Fibroblast of peridontal ligament (primary cell): ENCODE measurements around the gene PTGES2.
A peak's percentile ranks its signal among the peaks of the same experiment; 100 is the strongest.
"Not testable (repeated sequence)": the region's sequence is repeated elsewhere in the genome, so short reads cannot be mapped to it uniquely, and the experiment has no call there.

Experiments
- DNase-seq: peaks from one replicate; pipeline ENCODE4 v3.0.0-alpha.2; 2010; ENCODE audit errors: extremely low read depth

The PTGES2 gene

DNA sequence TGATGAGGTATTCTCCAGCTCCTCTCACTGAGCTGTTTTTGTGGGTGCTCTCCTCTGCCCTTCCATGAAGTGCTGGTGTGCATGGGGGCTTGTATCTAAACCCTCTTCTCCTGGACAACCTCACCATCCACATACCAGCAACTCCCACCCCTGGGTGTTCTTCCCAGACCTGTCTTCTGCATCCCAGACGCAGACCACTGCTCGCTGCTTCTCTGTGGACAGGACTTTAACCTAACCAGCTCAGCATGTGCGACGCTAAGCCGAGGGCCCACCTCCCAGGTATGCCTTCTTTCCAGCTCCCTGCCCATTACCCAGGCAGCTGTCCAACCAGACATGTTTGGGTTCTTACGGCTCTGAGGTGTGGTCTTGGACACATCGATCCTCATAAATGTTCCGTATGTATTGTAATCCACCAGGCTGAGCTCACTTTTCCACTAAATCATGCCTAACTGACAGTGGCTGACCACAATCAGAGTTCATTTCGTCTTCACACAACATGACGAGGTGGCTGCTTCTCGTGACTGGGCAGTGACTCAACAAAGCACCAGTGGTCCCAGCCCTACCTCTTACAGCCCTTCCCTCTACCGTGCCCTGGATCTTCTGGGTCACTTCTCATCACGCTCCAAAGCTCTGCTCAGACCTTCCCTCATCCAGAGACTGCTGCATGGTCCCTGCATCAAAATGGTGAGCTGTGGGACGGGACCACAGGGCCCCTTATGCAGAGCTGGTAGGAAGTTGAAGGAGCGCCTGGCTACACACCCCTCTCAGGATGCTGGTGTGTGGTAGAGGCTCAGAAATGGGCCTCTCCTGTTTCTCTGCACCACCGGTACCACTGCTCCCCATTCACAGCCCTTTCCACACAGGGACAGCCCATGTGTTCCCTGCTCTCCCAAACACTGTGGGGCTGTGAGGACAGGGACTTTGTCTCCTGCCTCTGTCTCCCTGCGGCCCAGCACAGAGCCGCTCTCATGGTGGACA lies 9.6 kb upstream of the PTGES2 start:
- peak; percentile 45 for DNase-seq

DNA sequence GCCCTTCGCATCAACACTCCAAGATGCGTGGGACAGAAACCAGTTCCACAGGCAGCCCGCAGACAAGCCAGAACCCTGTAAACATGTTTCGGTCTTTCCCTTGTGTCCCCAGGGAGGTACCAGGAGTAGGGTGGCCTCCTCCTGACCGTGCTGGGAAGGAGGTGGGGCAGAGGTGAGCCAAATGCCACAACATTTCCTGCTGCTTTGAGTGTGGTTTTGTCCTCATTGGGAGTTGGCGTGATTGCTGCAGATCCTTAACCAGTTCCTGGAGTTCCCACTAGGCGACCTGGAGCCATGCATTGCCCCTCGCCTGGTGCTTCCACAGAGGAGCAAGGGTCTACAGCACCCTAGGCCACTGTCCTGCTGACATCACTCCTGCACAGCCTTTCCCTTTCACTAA lies 8.0 kb upstream of the PTGES2 start:
- DNase-seq = not testable (repeated sequence)

DNA sequence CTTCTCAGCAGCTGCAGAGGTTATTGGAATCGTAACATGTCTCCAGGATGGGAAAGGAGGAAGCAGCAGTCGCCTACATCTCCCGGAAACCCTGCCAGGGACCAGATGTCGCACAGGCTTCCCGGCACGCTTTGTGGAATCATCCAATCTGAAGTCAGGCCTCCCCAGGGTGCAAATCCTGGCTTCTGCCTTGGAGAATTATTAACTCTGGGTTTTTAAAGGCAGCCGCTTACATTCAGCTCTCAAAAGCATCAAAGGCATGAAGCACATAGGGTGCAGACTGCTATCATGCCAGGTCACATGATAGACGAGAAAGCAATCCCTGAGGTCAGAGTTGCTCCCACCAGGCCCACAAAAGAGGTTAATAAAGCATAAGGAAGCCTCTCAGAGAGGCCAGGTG lies 4.6 kb upstream of the PTGES2 start:
- not testable (repeated sequence) for DNase-seq

DNA sequence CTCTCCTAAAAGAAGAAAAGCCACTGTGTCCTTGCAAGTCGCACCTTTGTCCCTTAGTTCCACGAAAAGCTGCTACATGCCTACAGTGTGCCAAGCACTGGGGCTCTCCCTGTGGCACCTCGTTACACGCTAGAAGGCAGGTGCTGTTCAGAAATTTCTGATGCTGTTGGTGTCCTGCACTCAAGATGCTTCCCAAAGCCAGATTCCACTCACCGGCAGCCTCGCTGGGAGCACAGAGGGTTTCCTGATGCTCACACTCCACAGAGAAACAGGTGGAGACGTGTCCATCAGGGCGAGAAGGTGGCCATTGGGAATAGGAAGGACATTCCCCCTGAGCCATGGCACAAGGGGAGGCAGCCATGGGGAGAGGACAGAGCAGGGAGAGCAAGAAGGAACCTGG lies 3.8 kb upstream of the PTGES2 start:
- not testable (repeated sequence) for DNase-seq

DNA sequence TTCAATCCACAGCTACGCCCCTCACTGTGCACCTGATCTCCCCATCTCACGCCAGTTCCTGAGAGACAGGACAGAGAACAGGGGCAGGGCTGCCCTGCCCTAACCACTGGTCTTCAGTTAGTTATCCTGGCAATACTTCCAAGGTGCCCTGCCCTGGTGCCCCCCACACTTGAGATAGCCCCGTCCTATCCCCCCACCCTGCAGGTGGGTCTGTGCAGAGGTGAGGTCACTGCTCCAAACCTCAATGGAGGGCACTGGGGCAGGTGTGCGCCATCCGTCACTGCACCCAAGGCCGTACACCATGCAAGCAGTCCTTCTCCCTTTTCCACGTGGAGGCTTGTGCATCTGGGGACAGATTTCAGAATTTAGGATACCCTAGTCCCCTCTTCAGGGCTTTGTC lies 3.1 kb upstream of the PTGES2 start:
- DNase-seq = not testable (repeated sequence)

DNA sequence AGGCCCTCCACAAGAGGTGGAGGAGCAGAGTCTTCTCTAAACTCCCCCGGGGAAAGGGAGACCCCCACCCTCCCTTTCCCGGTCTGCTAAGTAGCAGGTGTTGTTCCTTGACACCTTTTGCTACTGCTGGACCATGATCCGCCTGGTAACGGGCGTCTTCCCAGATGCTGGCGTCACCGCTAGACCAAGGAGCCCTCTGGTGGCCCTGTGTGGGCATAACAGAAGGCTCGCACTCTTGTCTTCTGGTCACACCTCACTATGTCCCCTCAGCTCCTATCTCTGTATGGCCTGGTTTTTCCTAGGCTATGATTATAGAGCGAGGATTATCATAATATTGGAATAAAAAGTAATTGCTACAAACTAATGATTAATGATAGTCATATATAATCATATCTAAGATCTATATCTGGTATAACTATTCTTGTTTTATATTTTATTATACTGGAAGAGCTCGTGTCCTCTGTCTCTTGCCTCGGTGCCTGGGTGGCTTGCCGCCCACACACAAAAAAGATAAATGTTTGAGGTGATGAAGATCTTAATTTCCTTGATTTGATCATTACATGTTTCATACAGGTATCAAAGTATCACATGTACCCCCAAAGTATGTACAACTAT lies 2.6 kb upstream of the PTGES2 start:
- not testable (repeated sequence) for DNase-seq

DNA sequence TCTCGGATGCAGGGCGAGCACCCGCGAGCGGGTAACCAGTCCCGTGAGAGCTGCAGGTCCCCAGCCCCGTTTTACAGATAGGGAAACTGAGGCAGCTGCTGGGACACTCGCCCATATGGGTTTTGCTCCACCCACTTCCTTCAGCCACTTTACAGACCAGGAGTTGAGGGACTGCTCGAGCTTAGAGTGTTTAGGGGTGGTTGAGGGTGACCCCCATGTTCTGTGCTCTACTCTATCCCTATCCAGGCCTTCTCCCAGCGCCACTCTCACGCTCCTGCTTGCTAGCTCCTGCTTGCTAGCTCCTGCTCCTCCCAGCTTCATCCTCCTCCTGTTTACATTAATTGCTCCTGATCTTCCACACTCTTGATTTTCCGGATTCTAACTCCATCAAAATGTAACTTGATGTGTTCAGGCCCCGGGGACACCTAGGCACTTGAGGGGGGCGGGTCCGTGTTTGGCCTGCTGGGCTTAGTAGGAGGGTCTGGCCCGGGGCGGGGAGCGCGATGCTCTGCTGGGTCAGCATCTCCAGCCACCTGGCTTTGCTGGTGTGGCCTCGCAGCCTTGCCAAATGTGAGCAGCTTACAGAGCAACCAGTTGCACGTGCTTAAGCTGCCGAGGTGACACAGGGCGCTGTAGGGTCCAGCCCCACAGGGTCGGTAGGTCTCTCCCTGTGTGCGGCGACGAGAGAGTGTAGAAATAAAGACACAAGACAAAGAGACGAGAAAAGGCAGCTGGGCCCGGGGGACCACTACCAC lies 1.5 kb upstream of the PTGES2 start:
- DNase-seq = no peak

DNA sequence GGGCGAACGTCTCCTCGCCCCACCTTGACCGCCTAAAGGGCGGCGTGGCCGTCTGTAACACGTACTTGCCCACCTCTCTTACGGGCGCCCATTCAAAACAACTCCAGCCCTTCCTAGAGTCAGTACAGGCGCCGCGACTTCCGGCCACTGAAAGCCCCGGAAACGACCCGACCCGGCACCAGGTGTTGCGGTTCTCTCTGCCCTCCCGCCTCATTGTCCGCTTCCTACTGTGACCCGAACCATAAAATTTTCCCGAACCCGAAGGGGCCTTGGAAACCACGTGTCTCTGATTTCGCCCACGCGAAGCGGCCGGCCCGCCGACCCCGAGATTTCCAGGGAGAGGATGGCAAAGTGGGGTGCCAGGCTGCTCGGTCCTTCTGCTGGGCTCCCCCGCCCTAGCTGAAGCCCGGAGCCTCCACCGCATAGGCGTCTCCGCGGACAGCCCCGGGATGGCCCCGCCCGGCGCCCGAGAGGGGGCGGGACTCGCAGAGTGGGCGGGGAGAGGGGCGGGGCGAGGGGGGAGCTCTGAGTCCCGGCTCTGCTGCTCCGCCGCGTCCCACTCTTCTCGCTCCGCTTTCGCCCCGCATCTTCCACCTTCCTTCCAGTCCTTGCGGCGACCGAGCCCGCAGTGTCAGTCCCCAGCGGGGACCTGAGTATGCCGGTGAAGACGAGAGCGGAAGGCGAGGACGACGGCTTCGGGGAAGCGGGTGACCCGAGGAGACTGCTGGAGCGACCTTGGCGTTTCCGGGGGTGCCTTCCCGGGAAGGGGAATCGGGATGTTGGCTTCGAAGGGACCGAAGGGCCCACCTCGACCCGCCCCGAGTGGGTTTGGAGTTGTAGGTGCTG lies 684 bp upstream of the PTGES2 start:
- DNase-seq = peak; percentile 89

DNA sequence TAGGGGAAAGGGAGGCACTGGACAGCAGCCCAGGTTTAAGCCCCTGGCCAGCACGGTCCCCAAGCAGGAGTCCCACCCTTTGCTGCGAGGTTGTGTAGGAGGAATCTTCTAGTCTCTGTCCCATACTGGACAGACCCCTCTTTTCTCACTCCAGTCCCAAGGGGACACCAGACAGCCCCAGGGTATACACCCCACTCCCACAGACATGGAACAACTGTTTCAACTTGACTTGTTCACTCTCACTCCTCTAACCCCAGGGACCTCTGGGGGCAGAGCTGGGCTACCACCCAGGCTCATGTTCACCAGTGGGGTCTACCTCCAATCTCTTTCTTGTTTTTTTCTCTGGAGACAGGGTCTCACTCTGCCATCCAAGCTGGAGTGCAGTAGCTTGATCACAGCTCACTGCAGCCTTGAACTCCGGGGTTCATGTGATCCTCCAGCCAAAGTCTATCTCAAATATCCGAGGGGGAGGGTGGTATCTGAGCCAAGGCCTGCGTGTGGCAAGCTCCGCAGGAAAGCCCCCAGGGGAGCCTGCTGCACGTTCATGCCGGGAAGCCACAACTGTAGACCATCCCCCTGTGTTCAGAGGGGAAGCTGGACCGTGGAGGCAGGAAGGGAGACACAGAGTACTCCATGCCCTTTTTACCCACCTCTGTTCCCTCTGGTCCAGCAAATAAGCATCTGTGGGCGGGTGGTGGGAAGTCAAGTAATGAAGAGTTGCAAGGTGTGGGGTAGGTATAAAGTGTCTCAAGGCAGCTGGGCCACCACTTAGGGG lies 1.8 kb downstream of the PTGES2 start:
- DNase-seq = peak; percentile 23

DNA sequence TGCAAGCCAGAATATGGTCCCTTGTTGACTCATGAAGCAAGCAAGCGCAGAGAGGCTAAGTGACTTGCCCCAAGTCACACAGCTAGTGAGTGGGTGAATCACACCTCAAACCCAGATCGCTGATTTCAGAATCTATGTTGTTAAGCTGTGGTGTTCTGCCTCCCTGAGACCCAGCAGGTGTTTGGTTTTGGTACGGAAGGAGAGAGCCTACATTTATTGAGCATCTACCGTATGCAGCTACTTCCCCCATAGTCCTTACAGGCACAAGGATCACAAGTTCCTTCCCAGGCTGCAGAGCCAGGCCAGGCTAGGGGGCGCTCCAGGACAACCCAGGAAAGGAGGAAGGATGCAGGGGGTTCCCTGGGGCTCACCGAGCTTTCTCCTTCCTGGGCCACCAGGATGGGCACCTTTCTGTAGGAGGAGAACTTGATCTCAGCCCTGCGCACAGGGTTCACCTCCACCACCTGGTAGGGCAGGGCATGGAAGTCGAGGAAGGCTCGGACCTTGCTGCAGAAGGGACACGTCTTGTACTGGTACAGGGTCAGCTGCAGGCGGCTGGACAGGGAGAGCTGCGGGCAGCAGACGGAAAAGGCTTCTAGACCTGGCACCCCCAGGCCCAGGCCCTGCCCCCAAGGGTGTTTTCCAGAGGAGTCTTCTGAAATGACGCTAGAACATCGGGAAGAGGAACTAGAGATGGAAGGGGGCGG lies 2.5 kb downstream of the PTGES2 start:
- DNase-seq = peak; percentile 37

DNA sequence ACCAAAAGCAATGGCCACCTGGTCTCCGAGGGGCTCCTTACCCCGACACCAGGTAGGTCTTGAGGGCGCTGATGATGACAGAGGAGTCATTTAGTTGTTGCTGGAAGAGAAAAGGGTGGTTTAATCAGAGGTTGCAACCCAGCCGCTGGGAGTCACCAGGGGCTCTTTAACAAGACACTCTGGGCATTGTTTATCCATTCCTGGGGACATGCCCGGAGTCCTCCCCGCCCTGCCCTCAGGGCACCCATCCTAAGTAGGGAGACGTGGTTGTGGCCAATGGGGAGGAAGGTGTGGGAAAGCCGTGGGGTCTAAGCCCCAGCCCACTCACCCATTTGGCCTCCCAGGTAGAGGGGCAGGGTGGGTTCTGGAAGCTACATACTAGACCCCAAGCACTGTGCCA lies 3.1 kb downstream of the PTGES2 start:
- DNase-seq = no peak

DNA sequence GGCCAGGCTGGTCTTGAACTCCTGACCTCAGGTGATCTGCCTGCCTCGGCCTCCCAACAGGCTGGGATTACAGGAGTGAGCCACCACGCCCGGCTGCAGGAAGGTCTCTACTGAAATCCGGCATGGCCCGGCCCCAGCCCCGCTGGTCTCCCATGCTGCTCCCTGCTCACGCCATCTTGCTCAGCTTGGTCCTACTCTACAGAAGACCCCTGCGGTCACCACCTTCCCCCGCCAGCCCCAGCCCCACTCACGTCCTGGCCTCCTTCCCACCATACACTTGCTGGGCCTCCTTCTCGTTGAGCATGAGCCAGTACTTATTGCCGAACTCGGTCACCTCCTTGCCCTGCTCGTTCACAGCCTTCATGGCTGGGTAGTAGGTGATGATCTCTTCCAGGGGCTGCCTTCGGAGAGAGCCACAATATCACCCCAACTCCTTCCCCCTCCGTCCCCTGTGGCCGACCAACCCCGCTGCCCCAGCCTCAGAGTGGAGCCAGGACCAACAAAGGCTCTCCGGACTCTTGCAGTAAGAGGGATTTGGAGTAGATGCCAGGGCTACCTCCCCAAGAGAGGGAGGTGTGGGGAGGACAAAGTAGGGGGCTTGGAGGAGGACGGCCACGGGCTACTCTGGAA lies 4.0 kb downstream of the PTGES2 start:
- no peak for DNase-seq

DNA sequence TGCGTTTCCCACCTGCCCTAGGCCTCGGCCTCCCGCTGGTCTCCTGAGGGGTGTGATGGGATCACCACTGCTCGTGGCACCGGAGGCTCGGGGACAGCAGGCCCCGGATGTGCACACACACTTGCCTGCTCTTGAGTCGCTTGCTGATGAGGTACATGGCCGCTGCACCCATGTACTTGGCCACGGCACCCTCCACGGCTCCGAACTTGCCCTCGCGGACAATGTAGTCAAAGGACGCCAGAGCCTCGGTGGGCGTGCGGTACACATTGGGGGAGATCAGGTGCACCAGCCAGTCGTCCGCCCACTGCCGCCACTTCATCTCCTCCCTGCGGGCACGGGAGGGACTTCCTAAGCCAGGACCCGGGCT lies 4.7 kb downstream of the PTGES2 start:
- DNase-seq = no peak

DNA sequence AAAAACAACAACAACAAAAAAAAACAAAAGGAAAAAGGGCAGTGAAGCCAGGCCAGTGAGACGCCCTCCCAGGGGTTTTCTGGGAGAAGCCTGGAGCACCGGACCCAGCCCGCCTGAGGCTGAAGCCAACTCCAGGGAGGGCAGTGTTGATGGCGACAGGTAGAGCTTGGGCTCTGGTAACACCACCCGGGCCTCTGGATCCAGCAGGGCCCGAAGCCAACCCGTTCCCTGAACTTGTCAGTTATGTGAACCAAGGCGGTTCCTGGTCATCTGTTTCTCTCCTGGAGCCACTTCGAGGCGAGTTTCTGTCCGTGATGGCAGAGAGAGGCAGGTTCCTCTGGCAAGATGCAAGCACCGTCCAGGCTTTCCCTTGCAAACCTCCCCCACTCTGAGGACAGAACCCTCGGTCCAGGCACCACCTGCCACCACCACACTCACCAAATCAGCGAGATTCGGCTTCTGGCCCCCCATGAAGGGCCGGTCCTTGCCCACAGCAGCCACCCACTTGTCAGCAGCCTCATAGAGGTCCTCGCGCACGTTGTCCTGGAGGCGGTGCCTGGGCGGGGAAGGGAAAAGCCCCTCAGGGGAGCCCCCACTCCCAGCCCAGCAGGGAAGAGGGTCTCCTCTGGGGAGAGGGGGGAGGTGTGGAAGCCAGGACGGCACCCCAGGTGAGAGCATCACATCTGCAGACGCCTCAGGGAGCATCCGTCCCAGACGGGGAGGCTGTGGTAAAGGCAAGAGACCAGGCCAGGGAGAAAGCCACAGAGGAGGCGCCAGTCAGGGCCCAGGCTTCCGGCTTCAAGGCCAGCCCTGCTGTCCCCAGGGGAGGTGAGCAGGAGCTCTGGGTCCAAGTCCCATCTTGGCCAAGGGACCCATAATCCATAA lies 5.4 kb downstream of the PTGES2 start:
- no peak for DNase-seq

DNA sequence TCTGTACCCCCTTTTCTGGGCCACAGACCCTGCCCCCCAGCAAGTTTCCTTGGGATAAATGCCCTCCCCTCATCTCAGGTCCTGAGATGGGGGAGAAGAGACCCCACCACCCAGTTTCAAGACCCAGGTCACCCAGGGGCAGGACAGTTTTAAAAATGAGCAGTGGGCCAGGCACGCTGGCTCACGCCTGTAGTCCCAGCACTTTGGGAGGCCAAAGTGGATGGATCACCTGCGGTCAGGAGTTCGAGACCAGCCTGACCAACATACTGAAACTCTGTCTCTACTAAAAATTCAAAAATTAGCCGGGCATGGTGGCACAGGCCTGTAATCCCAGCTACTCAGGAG lies 6.1 kb downstream of the PTGES2 start:
- DNase-seq = no peak

DNA sequence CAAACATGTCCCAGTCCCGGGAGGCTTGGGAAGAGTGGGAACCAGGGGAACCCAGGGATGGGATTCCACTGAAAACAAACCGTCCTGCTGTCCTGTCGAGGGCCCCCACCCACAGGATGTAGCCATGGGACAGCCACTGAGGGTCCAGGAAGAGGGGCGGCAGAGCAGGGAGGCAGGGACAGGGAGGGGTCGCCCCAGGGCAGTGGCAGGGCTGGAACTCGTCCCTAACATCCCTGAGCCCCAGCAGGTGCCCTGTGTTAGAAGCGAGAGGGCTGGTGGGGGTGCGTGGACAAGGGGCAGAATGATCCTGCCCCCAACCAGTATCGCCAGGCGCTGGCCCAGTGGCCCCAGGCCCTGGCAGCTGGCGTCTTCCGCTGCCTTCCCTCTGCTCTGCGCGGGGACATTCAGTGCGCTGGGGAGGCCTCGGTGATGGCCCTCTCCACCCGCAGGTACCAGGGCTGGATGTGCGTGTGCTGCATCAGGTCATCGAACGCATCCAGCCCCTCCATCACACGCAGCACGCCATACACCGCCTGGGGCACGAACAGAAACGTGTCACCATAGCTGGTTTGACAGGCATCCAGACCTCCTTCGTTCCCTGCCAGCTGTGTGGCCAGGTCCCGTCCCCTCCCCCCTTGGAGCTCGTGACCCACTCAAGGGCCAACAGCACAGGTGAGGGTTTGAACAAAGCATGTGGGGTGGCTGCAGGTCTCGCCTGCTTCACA lies 6.6 kb downstream of the PTGES2 start:
- DNase-seq = no peak

DNA sequence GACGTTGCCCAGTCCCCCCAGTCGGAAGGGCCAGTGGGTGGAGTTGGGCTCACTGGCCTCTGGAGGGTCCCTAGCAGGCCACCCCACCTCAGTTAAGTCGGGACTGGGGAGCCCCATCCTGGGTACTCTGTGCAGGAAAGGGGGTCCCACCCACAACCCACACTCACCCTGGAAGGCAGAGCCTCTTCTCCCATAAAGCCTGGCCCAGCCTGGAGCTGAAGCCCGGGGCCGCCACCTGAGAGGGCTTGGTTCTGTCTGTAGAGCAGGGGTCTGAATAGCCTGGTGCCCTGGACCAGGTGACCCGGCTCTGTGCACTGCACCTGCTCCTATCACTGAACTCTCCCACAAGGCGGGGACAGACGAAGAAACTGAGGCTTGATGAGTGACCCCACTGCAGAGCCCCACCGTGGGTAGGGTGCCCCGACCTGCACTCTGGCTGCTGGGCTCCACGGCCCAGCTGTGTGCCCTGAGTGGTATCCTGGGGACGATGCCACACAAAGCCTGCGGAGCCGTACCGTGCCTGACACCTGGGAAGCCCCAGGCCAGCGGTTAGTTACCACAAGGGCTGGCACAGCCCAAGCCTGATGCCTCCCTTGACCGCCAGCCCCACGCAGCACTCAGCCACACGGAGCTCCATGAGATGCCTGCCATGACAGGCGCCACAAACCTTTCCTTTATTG lies 7.3 kb downstream of the PTGES2 start:
- DNase-seq = no peak
